NT2/D1 (cell line): ENCODE results near the gene PPP1CC.
"Not testable (repeated sequence)": the region's sequence is repeated elsewhere in the genome, so short reads cannot be mapped to it uniquely, and the experiment has no call there.

Experiments used
- SUZ12 ChIP-seq: IDR thresholded peaks from 2 replicates; pipeline ENCODE4 v1.6.1; 2011; ENCODE audit not compliant: insufficient read length, insufficient read depth; ENCODE audit errors: extremely low read depth
- YY1 ChIP-seq: IDR thresholded peaks from 2 replicates; pipeline ENCODE4 v1.6.1; 2011; ENCODE audit not compliant: insufficient read length, insufficient read depth

DNA sequence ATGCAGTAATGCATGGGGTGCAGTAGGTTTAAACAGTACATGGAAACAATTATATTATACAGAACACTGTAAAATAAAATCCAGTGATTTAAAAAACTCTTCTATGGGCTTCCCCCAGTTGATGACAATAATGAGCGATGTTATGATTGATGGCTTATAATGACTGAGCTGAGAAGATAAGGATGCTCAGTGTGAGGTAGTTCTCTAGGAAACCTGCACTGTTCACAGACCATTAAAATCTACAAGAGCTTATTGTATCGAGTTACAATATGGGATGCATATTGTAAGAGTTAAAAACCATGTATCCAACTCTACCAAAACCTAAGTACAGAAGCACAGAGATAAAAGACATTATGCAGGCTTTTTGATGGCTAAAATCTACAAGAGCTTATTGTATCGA lies 19.8 kb downstream of the PPP1CC start:
- not testable (repeated sequence) for TF ChIP-seq SUZ12, YY1
